Epithelial cell of proximal tubule (primary cell): ENCODE results near the gene LPAR4. TPM values are rescaled to one million over a fixed set of nuclear protein-coding genes. Genes with fewer than 3 reads are reported as not detected.

ENCODE experiments used
- DNase-seq: peaks from one replicate; pipeline ENCODE4 v3.0.0-alpha.2; 2011; ENCODE audit warnings: low read depth
- H3K4me3 ChIP-seq: 2 replicates; pipeline ENCODE4 v1.5.1; 2011; ENCODE audit warnings: low read depth, mild to moderate bottlenecking, low read length
- total RNA-seq: library from RNA; depleted of rRNA; stranded (reverse); fragments of >200 nt; gene quantifications from 2 replicates; pipeline ENCODE4 v1.2.3, GENCODE V29; 2015
- TF ChIP-seq, protein P1 (sequence below): conservative IDR thresholded peaks from 2 replicates; pipeline ENCODE4 v1.5.1; 2012; ENCODE audit warnings: low read depth, mild to moderate bottlenecking, low read length

The LPAR4 gene
- total RNA-seq, 1 donor from 2014 or later: 0.52 TPM

DNA sequence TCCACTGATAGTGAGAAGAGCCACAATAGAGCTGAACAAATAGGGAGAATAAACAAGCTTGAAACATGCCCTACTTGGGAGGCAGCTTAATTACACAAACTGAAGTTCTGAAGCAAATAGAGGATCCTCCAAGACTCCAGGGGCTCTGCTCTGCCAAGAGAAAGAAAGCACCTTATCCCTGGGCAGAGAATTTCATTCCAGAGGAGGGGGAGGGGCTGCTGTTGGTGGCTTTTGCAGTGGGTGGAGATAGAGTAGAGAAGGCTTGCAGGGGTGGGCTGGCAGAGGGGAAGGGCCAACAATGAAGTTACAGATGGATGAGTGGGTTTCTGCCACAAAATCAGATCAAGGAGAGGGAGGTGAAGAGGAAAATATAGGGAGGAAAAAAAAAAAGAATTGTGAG is 1.0 kb upstream of the LPAR4 start:
- DNase-seq: no peak
- TF ChIP-seq, protein P1, sequence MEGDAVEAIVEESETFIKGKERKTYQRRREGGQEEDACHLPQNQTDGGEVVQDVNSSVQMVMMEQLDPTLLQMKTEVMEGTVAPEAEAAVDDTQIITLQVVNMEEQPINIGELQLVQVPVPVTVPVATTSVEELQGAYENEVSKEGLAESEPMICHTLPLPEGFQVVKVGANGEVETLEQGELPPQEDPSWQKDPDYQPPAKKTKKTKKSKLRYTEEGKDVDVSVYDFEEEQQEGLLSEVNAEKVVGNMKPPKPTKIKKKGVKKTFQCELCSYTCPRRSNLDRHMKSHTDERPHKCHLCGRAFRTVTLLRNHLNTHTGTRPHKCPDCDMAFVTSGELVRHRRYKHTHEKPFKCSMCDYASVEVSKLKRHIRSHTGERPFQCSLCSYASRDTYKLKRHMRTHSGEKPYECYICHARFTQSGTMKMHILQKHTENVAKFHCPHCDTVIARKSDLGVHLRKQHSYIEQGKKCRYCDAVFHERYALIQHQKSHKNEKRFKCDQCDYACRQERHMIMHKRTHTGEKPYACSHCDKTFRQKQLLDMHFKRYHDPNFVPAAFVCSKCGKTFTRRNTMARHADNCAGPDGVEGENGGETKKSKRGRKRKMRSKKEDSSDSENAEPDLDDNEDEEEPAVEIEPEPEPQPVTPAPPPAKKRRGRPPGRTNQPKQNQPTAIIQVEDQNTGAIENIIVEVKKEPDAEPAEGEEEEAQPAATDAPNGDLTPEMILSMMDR: no peak
- no peak overlapping the region for H3K4me3 ChIP-seq

DNA sequence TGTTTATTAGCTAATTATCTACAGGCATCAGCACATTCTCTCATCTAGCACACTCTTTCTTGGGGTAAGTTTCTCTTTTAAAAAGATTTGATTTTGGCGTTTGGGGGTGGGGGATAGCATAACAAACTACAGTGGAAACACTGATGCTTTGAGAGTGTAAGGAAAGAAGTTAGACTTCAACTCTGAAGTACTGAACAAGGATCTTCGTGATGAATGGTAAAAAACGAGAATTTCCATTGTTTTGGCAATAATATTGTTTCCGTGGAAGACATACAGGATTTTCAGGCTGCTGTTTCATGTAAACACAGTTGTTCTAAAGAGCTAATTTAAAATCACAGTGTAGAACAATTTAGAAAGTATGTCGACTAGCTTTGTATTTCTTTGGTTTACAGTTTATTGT is 451 bp downstream of the LPAR4 start:
- H3K4me3 ChIP-seq: peak overlapping the region; percentile 35
- no peak for DNase-seq
- TF ChIP-seq, protein P1: no peak

DNA sequence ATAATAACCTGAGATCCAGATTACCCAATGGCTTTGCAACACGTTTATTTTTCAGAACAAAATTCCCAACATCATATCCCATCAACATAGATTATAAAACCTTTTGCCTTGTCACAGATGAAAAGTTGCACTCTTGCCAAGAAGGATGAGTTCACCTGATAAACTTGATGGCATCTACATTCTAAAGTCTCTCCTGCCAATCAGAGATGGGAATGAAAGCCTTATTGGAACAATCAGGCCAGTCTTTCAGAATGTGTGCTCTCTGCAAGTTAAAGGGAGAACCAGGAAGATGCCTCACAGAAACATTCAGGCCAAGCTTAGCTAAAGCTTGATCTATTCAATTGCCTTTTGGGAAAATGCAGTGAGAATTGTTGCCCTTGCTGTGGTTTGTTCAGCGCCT is 1.3 kb downstream of the LPAR4 start:
- no peak overlapping the region for H3K4me3 ChIP-seq
- TF ChIP-seq, protein P1: no peak
- DNase-seq: no peak

DNA sequence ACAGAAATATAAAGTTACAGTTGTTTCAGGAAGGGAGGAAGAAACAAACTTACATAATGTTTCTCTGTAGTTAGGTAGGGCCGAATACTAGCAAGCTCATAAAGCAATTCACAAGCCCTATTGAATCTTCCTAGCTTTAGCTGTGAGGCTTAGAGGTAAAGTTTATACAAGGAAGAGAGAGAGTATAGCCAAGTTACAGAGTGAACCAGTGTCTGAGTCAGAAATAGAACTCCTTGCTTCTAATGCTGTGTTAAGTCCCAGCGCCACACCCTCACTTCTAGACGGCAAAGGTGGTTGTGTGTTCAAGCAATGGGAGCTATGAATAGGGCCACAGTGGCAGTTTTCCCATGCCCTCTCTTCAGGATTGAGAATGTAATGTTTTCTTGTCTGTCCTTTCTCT is 6.1 kb downstream of the LPAR4 start:
- no peak overlapping the region for H3K4me3 ChIP-seq
- TF ChIP-seq, protein P1: no peak
- DNase-seq: no peak

DNA sequence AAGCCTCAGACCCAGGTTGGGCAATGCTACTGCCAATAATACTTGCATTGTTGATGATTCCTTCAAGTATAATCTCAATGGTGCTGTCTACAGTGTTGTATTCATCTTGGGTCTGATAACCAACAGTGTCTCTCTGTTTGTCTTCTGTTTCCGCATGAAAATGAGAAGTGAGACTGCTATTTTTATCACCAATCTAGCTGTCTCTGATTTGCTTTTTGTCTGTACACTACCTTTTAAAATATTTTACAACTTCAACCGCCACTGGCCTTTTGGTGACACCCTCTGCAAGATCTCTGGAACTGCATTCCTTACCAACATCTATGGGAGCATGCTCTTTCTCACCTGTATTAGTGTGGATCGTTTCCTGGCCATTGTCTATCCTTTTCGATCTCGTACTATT is 7.4 kb downstream of the LPAR4 start:
- no peak for DNase-seq
- no peak overlapping the region for H3K4me3 ChIP-seq
- TF ChIP-seq, protein P1: no peak

DNA sequence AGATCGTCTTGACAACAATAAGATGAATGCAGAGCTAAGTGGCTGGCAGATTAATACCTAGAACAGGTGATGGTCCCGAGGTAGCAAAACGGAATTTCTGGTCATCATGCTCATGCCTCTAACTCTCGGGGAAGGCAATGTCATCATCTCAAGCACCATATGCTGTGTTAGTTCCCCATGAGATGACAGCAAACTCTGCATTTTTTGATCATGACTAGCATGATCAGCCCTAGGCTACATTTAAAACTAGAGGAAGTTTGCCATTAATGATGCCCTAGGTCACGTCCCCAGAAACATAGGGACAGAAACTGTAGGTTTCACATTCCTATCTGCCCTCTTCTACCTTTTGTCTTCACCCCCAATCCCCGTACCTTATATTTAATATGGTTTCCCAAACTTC is 11.6 kb downstream of the LPAR4 start:
- no peak overlapping the region for H3K4me3 ChIP-seq
- TF ChIP-seq, protein P1: no peak
- no peak for DNase-seq

DNA sequence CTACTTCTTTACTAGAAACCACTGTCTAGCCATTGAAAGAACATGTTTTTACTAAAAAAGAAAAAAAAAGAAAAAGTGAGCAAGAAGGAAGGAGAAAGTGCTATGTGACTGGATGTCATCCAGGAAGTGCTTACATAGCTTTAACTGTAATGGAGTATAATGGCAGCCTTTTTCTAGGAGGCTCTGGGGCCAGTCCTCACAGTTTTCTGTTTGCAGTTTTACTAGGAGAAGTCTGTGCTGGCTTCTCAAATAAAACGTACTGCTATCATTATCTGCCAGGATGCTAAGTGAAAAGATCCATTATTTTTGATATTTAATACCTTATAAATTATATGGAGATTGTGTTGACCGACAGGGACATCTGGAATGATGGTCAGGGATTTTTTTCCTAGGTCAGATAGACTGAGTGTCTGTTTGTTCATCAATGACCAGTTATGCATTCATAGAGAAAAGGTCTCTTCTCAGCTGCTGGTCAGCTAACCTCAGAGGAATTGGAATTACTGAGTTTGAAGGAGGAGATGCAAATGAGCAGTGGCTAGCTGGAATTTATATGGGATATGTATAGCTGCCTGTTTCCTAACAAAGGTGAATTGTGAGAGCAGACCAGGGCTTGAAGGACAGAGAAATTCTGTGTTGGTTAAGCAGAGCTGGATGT is 21.7 kb downstream of the LPAR4 start:
- DNase-seq: no peak
- H3K4me3 ChIP-seq: no peak overlapping the region
- TF ChIP-seq, protein P1: no peak
